H1 (cell line): Measurements from ENCODE around the gene SHANK2. TPM values are rescaled to one million over a fixed set of nuclear protein-coding genes. Genes with fewer than 3 reads are reported as not detected.

ENCODE experiments used
- BACH1 ChIP-seq: IDR thresholded peaks from 2 replicates; pipeline ENCODE4 v1.6.1; 2012; ENCODE audit warnings: low read length, improper control_type of control experiment
- CBX8 ChIP-seq: fragments of 300-800, 300-1000 bp; sonication (generic); IDR thresholded peaks from 2 replicates; pipeline ENCODE4 v1.7.1; 2016; ENCODE audit warnings: low read depth, low read length, borderline replicate concordance
- EP300 ChIP-seq, 2 experiments: IDR thresholded peaks; 1 replicate in 1 of 2; 2 replicates in 1 of 2; pipeline ENCODE4 v1.6.1; 2011 to 2012; ENCODE audit warnings: low read depth in 2 of 2, low read length in 2 of 2, mild to moderate bottlenecking in 2 of 2, borderline replicate concordance in 1 of 2, inconsistent platforms in 1 of 2, moderate library complexity in 1 of 2
- NRF1 ChIP-seq: IDR thresholded peaks from 2 replicates; pipeline ENCODE4 v1.6.1; 2011; ENCODE audit warnings: mild to moderate bottlenecking, low read depth, low read length, improper control_type of control experiment
- PHF8 ChIP-seq: fragments of 200-600 bp; sonication (generic); conservative IDR thresholded peaks from 2 replicates; pipeline ENCODE4 v1.7.1; 2012; ENCODE audit warnings: low read depth, mild to moderate bottlenecking, inconsistent platforms, low read length, moderate library complexity
- SIN3A ChIP-seq, 2 experiments: IDR thresholded peaks in 1 of 2; conservative IDR thresholded peaks in 1 of 2; 2 replicates each; pipeline ENCODE4 v1.6.1; 2011 to 2012; ENCODE audit warnings: low read length in 2 of 2, improper control_type of control experiment in 1 of 2, low read depth in 1 of 2, mild to moderate bottlenecking in 1 of 2
- polyA plus RNA-seq, 7 experiments: library from polyadenylated mRNA; depleted of rRNA in 3 of 7; stranded (reverse) in 5 of 7; unstranded in 2 of 7; fragments of >200 nt in 5 of 7; fragments of 200-250 nt in 2 of 7; gene quantifications; 1 replicate in 5 of 7; 2 replicates in 1 of 7; 4 replicates in 1 of 7; pipeline versions ENCODE4 v1.2.1 to v1.2.3, GENCODE V29; 2011 to 2013; ENCODE audit warnings: missing spikeins in 2 of 7, mixed read lengths in 2 of 7
- total RNA-seq: library from RNA; stranded (reverse); fragmentation: NEBNext Ultra II Directional; extraction: Animal tissue kit (Norgen Biotek cat#: 25700); gene quantifications from 2 replicates; pipeline ENCODE4 v1.2.1, GENCODE V29; 2021

Gene SHANK2
- total and polyA plus RNA-seq, 2 of the 8 experiments (the other 6 are each of a cell fraction or from before 2014, with no cell fraction given), result 10.1 to 54.2 TPM

DNA sequence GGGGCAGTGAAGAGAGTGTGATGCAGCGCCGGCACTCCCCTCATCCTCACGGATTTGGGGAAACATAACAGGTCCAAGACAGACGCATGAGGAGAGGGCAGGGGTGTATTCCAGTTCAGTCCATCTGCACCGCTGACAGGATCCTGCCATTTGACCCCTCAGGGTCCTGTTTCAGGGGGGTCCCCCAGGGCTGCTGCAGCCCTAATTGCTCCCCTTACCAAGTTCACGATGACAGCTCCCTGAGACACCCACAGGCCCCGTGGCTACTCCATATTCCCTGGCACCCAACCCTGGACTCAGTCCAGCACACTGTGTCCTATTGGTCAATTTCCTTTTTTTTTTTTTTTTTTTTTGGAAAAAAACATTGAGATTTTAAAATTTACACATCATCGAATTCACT is 41.5 kb downstream of the SHANK2 start (continued):
- TF ChIP-seq SIN3A (conservative IDR thresholded peaks at IDR 0.05 in 1 of 2, IDR thresholded peaks at IDR 0.05 in 1 of 2; ENCODE audit: low read depth in 1 of 2, low read length in 2 of 2) (no peak), PHF8 (no peak), CBX8 (no peak), EP300 (IDR thresholded peaks at IDR 0.05; ENCODE audit: borderline replicate concordance in 1 of 2, low read depth in 2 of 2, low read length in 2 of 2) (no peak), BACH1 (no peak), NRF1 (no peak)
